Measurements from ENCODE around the gene MYBPC1. TPM values are rescaled to one million over a fixed set of nuclear protein-coding genes. Genes with fewer than 3 reads are reported as not detected.

The MYBPC1 gene
- total RNA-seq: 226 TPM

GRCh38 chr12:101594700-101595099 is at the start of gene MYBPC1:
Gene MYBPC1, plus strand, starts transcription at chr12:101594971. Its CDS starts 100 bp downstream, at chr12:101595071.

GRCh38 chr12:101697197-101697929 is 102.6 kb downstream of the MYBPC1 start, which contains the start of gene CHPT1:
Gene CHPT1, plus strand, starts transcription at chr12:101697640. Its CDS starts 222 bp downstream, at chr12:101697862.

Other genes starting within 250 kb of the MYBPC1 start
- 113 TPM for gene ARL1, start 187.2 kb upstream of the MYBPC1 start, total RNA-seq
- not detected for gene SPIC, start 119.6 kb upstream of the MYBPC1 start, total RNA-seq
- gene CHPT1, start 102.7 kb downstream of the MYBPC1 start, total RNA-seq: 24.7 TPM
- gene SYCP3, start 144.5 kb downstream of the MYBPC1 start, total RNA-seq: not detected
- 40.1 TPM for gene GNPTAB, start 236.0 kb downstream of the MYBPC1 start, total RNA-seq